HepG2 (cell line): Measurements from ENCODE around the gene CSTPP1. TPM values are rescaled to one million over a fixed set of nuclear protein-coding genes. Genes with fewer than 3 reads are reported as not detected.

Source experiments
- ATAC-seq: fragments of 200-7000 bp; cut with Tn5 transposase; 3 replicates; pipeline ENCODE4 v1.9.1; 2020; ENCODE audit warnings: mild to moderate bottlenecking, moderate library complexity
- BruUV-seq: library from RNA; stranded (reverse); fragments of 400-500 nt; replicated peaks from 2 replicates; lab custom pipeline; 2021; lab: Mats Ljungman, UMichigan
- CTCF ChIA-PET: fragments of 300-600 bp; formaldehyde crosslinking; extraction: SDS; loops from one replicate; lab custom pipeline; 2021; ENCODE audit warnings: low total read pairs, inconsistent platforms, low intra/inter-chr PET ratio; lab: Yijun Ruan, JAX
- POLR2A ChIA-PET: fragments of 350-600 bp; sonication (Branson Sonifier 250); formaldehyde crosslinking; loops from one replicate; lab custom pipeline; 2020; ENCODE audit warnings: antibody characterized with exemption, inconsistent platforms; lab: Yijun Ruan, JAX
- DNase-seq: peaks from one replicate; pipeline ENCODE4 v3.0.0-alpha.2; 2015; ENCODE audit warnings: low spot score
- FAIRE-seq: peaks from 3 replicates; lab custom pipeline; 2011; peaks lifted over from hg19 to GRCh38; lab: Jason Lieb, UNC
- H2AFZ ChIP-seq: one replicate; pipeline ENCODE4 v1.6.1; 2011; ENCODE audit warnings: low read length, inconsistent platforms
- H3K27ac ChIP-seq: fragments of 300-600 bp; 3 replicates; pipeline ENCODE4 v1.8.0; 2011; ENCODE audit warnings: mixed run types, mild to moderate bottlenecking, mixed read lengths, low read length, inconsistent platforms; ENCODE audit not compliant: insufficient read depth; ENCODE audit errors: extremely low read length
- H3K27me3 ChIP-seq, 2 experiments: fragments of 200-600 bp in 1 of 2; 2 replicates in 1 of 2; 3 replicates in 1 of 2; pipeline versions ENCODE4 v1.6.0 to v1.8.0; 2011; ENCODE audit warnings: low read length in 2 of 2, mild to moderate bottlenecking in 2 of 2, moderate library complexity in 2 of 2, inconsistent platforms in 1 of 2; ENCODE audit not compliant: insufficient read depth in 2 of 2, control insufficient read depth in 1 of 2
- H3K36me3 ChIP-seq, 2 experiments: fragments of 200-600 bp in 1 of 2; replicated peaks in 1 of 2; 2 replicates in 1 of 2; 3 replicates in 1 of 2; pipeline versions ENCODE4 v1.5.1 to v1.8.0; 2011; ENCODE audit warnings: low read length in 2 of 2, inconsistent platforms in 1 of 2; ENCODE audit not compliant: insufficient read depth in 2 of 2, control insufficient read depth in 1 of 2
- H3K4me1 ChIP-seq: 2 replicates; pipeline ENCODE4 v1.5.1; 2012; ENCODE audit warnings: low read length, inconsistent platforms; ENCODE audit not compliant: insufficient read depth
- H3K4me2 ChIP-seq: 2 replicates; pipeline ENCODE4 v1.6.0; 2011; ENCODE audit warnings: low read depth, low read length, inconsistent platforms
- H3K4me3 ChIP-seq, 3 experiments: fragments of 200-600 bp in 1 of 3; sonication (generic), shearing (Covaris generic) in 1 of 3; replicated peaks in 1 of 3; 2 replicates each; pipeline ENCODE4 v1.5.1; 2011 to 2016; ENCODE audit warnings: low read length in 3 of 3, inconsistent platforms in 2 of 3, low read depth in 2 of 3, mild to moderate bottlenecking in 2 of 3, control low read depth in 1 of 3, mixed read lengths in 1 of 3; ENCODE audit not compliant: insufficient read depth in 1 of 3
- H3K79me2 ChIP-seq: one replicate; pipeline ENCODE4 v1.6.1; 2011; ENCODE audit warnings: low read length, inconsistent platforms; ENCODE audit not compliant: insufficient read depth
- H3K9ac ChIP-seq: 2 replicates; pipeline ENCODE4 v1.6.0; 2011; ENCODE audit warnings: mild to moderate bottlenecking, low read depth, low read length, inconsistent platforms; ENCODE audit not compliant: insufficient read depth
- H3K9me3 ChIP-seq: 2 replicates; pipeline ENCODE4 v1.5.1; 2012; ENCODE audit warnings: mild to moderate bottlenecking, low read length
- H4K20me1 ChIP-seq: 2 replicates; pipeline ENCODE4 v1.6.0; 2011; ENCODE audit warnings: inconsistent platforms, mild to moderate bottlenecking, low read length, moderate library complexity; ENCODE audit not compliant: insufficient read depth
- GATA4 ChIP-seq: sonication (generic); IDR thresholded peaks from 2 replicates; pipeline ENCODE4 v1.6.1; 2016; ENCODE audit warnings: antibody characterized with exemption, low read depth, borderline replicate concordance
- HCFC1 ChIP-seq: fragments of 150-350 bp; IDR thresholded peaks from 2 replicates; pipeline ENCODE4 v1.6.1; 2014; ENCODE audit warnings: low read depth, low read length
- MAFK ChIP-seq, 2 experiments: IDR thresholded peaks in 1 of 2; conservative IDR thresholded peaks in 1 of 2; 2 replicates each; pipeline ENCODE4 v1.6.1; 2011; ENCODE audit warnings: improper control_type of control experiment in 2 of 2, low read length in 2 of 2
- NRL ChIP-seq: sonication (generic); formaldehyde crosslinking; IDR thresholded peaks from 2 replicates; pipeline ENCODE4 v1.5.0; 2020; ENCODE audit warnings: missing genetic modification reagents, mild to moderate bottlenecking, moderate library complexity, borderline replicate concordance
- PTBP1 ChIP-seq: fragments of 200-400 bp; formaldehyde crosslinking; IDR thresholded peaks from 2 replicates; pipeline ENCODE4 v1.6.1; 2018; ENCODE audit warnings: low read length, low read depth; ENCODE audit not compliant: poor library complexity, severe bottlenecking
- RAD51 ChIP-seq: fragments of 450-650 bp; IDR thresholded peaks from 2 replicates; pipeline ENCODE4 v1.6.1; 2016; ENCODE audit warnings: borderline replicate concordance
- RARA ChIP-seq: IDR thresholded peaks from 2 replicates; pipeline ENCODE4 v1.6.1; 2016; ENCODE audit warnings: missing genetic modification reagents, missing compliant biosample characterization
- RBM22 ChIP-seq: fragments of 200-400 bp; formaldehyde crosslinking; optimal IDR thresholded peaks from 2 replicates; pipeline ENCODE3; 2017; ENCODE audit warnings: mild to moderate bottlenecking, low read length, moderate library complexity
- SKI ChIP-seq: fragments of 450-650 bp; IDR thresholded peaks from one replicate; pipeline ENCODE4 v1.6.1; 2018; ENCODE audit warnings: mild to moderate bottlenecking; ENCODE audit not compliant: partially characterized antibody
- ZFP90 ChIP-seq: sonication (generic); formaldehyde crosslinking; IDR thresholded peaks from 2 replicates; pipeline ENCODE4 v1.8.0; 2022; ENCODE audit warnings: missing genetic modification reagents, mild to moderate bottlenecking, inconsistent platforms, borderline replicate concordance
- ZMAT3 ChIP-seq: sonication (generic); formaldehyde crosslinking; conservative IDR thresholded peaks from 2 replicates; pipeline ENCODE4 v1.7.0; 2021; ENCODE audit warnings: missing genetic modification reagents
- ZMYM3 ChIP-seq: sonication (generic); formaldehyde crosslinking; IDR thresholded peaks from 2 replicates; pipeline ENCODE4 v1.5.1; 2020; ENCODE audit warnings: mild to moderate bottlenecking, missing genetic modification reagents
- ZNF253 ChIP-seq: sonication (generic); formaldehyde crosslinking; IDR thresholded peaks from 2 replicates; pipeline ENCODE4 v1.8.0; 2022; ENCODE audit warnings: mild to moderate bottlenecking, missing genetic modification reagents, borderline replicate concordance
- ZNF513 ChIP-seq: sonication (generic); formaldehyde crosslinking; conservative IDR thresholded peaks from 2 replicates; pipeline ENCODE4 v1.5.0; 2020; ENCODE audit warnings: missing genetic modification reagents
- ZNF670 ChIP-seq: sonication (generic); formaldehyde crosslinking; IDR thresholded peaks from 2 replicates; pipeline ENCODE4 v1.8.0; 2022; ENCODE audit warnings: mild to moderate bottlenecking, missing genetic modification reagents, borderline replicate concordance
- ZNF891 ChIP-seq: sonication (generic); formaldehyde crosslinking; IDR thresholded peaks from 2 replicates; pipeline ENCODE4 v1.5.0; 2020; ENCODE audit warnings: mild to moderate bottlenecking, missing genetic modification reagents
- WGBS: methylation state at CpG from one replicate; pipeline ENCODE4 v1.1.6; 2017; ENCODE audit warnings: low lambda C conversion rate; 5-methylcytosine and 5-hydroxymethylcytosine counted together
- in situ Hi-C: cut with HindIII; loops from 2 replicates; pipeline ENCODE4 v1.10.0; 2017; ENCODE audit warnings: low pct_unique_long_range_greater_than_20kb; ENCODE audit not compliant: extremely low pct_ligation_motif_present
- intact Hi-C: fragments of 100-400 bp; cut with micrococcal nuclease; formaldehyde crosslinking; loops from one replicate; pipeline ENCODE4 v1.10.0; 2022; ENCODE audit not compliant: unreplicated experiment
- polyA plus RNA-seq, 8 experiments: library from polyadenylated mRNA; depleted of rRNA in 3 of 8; stranded (reverse) in 7 of 8; unstranded in 1 of 8; fragments of >200 nt; fragmentation: Illumina TruSeq in 4 of 8; extraction: Trizol in 4 of 8; gene quantifications; 2 replicates each; pipeline versions ENCODE4 v1.2.1 to v1.2.3, GENCODE V29; 2011 to 2016; ENCODE audit warnings: low read depth in 4 of 8, missing spikeins in 1 of 8, mixed read lengths in 1 of 8; ENCODE audit not compliant: insufficient read depth in 1 of 8
- total RNA-seq, 5 experiments: library from RNA; depleted of rRNA; stranded (reverse); fragments of >200 nt; fragmentation: Illumina TruSeq; extraction: Trizol; gene quantifications; 2 replicates each; pipeline ENCODE4 v1.2.3, GENCODE V29; 2016; ENCODE audit warnings: low read depth in 1 of 5
- TF ChIP-seq, protein P1 (sequence below): sonication (generic); formaldehyde crosslinking; IDR thresholded peaks from 2 replicates; pipeline ENCODE4 v1.4.0; 2020; ENCODE audit warnings: mild to moderate bottlenecking, missing genetic modification reagents, borderline replicate concordance

Gene CSTPP1
- total and polyA plus RNA-seq, 2 of the 13 experiments (the other 11 are each of a cell fraction or from before 2014, with no cell fraction given): 12.3 to 14.6 TPM

DNA sequence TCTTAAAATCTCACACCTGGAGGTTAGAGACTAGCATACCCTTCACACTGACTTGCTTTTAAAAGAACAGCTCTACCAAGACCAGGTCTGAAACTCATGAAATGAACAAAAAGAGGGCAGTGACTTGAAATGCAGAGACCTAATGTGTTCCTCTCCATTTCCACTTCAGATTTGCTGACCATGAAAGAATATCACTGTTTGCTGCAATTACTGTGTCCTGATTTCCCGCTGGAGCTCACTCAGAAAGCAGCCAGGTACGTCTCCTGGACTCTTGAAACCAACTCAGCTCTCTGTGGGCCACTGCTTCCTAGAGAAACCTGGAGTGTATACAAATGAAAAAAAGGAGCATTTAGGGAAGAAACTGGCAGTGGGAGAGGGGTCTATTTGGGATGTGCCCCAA, 200.9 kb downstream of the CSTPP1 start:
- Histone ChIP-seq H3K4me2 (no peak overlapping the region), H3K9me3 (no peaks in the 10 kb centered on the region), H3K4me3 (no peak overlapping the region), H3K4me1 (no peaks in the 10 kb centered on the region)
- POLR2A ChIA-PET: no interaction called here
- WGBS: 100% methylated on average over 2 of the region's 2 CpGs
- no peak for DNase-seq
- TF ChIP-seq RAD51 (no peak), ZNF253 (CRISPR knock-in tag) (no peak), MAFK (conservative IDR thresholded peaks at IDR 0.05 in 1 of 2, IDR thresholded peaks at IDR 0.05 in 1 of 2; ENCODE audit: low read length in 2 of 2) (peak in 1 of 2 experiments; percentile 24; a peak in 2 of 4 replicates), GATA4 (no peak), RBM22 (no peak)
- TF ChIP-seq, protein P1, sequence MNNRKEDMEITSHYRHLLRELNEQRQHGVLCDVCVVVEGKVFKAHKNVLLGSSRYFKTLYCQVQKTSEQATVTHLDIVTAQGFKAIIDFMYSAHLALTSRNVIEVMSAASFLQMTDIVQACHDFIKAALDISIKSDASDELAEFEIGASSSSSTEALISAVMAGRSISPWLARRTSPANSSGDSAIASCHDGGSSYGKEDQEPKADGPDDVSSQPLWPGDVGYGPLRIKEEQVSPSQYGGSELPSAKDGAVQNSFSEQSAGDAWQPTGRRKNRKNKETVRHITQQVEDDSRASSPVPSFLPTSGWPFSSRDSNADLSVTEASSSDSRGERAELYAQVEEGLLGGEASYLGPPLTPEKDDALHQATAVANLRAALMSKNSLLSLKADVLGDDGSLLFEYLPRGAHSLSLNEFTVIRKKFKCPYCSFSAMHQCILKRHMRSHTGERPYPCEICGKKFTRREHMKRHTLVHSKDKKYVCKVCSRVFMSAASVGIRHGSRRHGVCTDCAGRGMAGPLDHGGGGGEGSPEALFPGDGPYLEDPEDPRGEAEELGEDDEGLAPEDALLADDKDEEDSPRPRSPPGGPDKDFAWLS: no peak
- TF ChIP-seq, all 625 proteins: peak for 1
- no peaks in the 10 kb centered on the region for H3K79me2 ChIP-seq
- H3K27me3 ChIP-seq: no peaks in the 10 kb centered on the region
- BruUV-seq: no TSS peak
- no peak overlapping the region for H3K27ac ChIP-seq
- H4K20me1 ChIP-seq: no peaks in the 10 kb centered on the region
- no peak overlapping the region for H2AFZ ChIP-seq
- FAIRE-seq (no peak), ATAC-seq (no peak)
- no peak overlapping the region for H3K9ac ChIP-seq
- peaks cover 0 to 3% of the 10 kb centered on the region in 2 experiments; a peak in 1 of 5 replicates for H3K36me3 ChIP-seq
- intact Hi-C loops: no loop called here
- CTCF ChIA-PET: no interaction called here
- in situ Hi-C loops: no loop called here

DNA sequence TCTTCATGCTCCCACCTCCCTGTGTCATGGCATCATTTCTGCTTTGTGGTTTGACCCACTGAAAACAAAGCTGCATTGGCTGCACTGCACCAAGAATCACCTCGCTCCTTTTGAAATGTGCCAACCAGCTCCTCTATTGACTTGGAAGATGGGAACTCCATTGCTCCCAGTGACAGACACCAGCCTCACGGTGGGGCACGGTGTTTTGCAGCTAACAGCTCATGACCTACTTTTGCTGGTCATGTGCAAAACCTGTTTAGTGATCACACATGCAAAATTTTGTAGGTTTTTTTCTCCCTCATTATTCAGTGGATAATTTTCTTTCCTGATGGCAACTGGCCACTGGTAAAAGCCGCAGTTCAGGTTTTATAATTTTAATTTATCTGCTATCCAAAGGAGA, 203.3 kb downstream of the CSTPP1 start:
- Histone ChIP-seq H3K9ac (no peak overlapping the region), H3K4me1 (no peaks in the 10 kb centered on the region), H3K27ac (no peak overlapping the region), H3K36me3 (peaks cover 0 to 3% of the 10 kb centered on the region in 2 experiments; a peak in 1 of 5 replicates), H3K79me2 (no peaks in the 10 kb centered on the region), H3K9me3 (no peaks in the 10 kb centered on the region), H2AFZ (no peak overlapping the region), H4K20me1 (no peaks in the 10 kb centered on the region), H3K4me3 (no peak overlapping the region), H3K27me3 (no peaks in the 10 kb centered on the region), H3K4me2 (no peak overlapping the region)
- ChIA-PET CTCF (no interaction called here), POLR2A (no interaction called here)
- no TSS peak for BruUV-seq
- intact Hi-C loops (no loop called here), in situ Hi-C loops (no loop called here)
- FAIRE-seq (no peak), ATAC-seq (no peak), DNase-seq (no peak)
- WGBS: 90% methylated on average over 4 of the region's 4 CpGs
- TF ChIP-seq NRL (CRISPR knock-in tag): no peak
- TF ChIP-seq ZMAT3: no peak
- no peak for TF ChIP-seq ZFP90
- no peak for TF ChIP-seq PTBP1
- TF ChIP-seq SKI: no peak
- TF ChIP-seq RARA: no peak
- no peak for TF ChIP-seq ZNF891
- TF ChIP-seq HCFC1: no peak
- no peak for TF ChIP-seq ZMYM3 (CRISPR knock-in tag)
- TF ChIP-seq ZNF513 (CRISPR knock-in tag): no peak
- TF ChIP-seq ZNF670: no peak
